Panc1 (cell line): ENCODE results near the gene PKD2. TPM values are rescaled to one million over a fixed set of nuclear protein-coding genes. Genes with fewer than 3 reads are reported as not detected.

Experiments
- ATAC-seq: fragments of 200-7000 bp; cut with Tn5 transposase; 2 replicates; pipeline ENCODE4 v1.9.1; 2020; ENCODE audit warnings: mild to moderate bottlenecking, moderate library complexity
- BruUV-seq: library from RNA; stranded (reverse); fragments of 400-500 nt; replicated peaks from 2 replicates; lab custom pipeline; 2021; lab: Mats Ljungman, UMichigan
- CTCF ChIA-PET: fragments of 300-600 bp; sonication (Branson Sonifier 250); formaldehyde crosslinking; loops from one replicate; lab custom pipeline; 2022; ENCODE audit warnings: antibody characterized with exemption; lab: Charles Lee
- POLR2A ChIA-PET: fragments of 300-600 bp; sonication (Branson Sonifier 250); formaldehyde crosslinking; loops from one replicate; lab custom pipeline; 2022; ENCODE audit warnings: antibody characterized with exemption; lab: Charles Lee
- DNase-seq: peaks from one replicate; pipeline ENCODE4 v3.0.0-alpha.2; 2010; ENCODE audit warnings: low read depth, low spot score
- H3K27ac ChIP-seq: 2 replicates; pipeline ENCODE4 v1.5.1; 2011; ENCODE audit warnings: mild to moderate bottlenecking, low read length, inconsistent platforms
- H3K27me3 ChIP-seq: fragments of 200-500 bp; sonication (Bioruptor generic); 2 replicates; pipeline ENCODE4 v1.6.0; 2014; ENCODE audit warnings: low read length, inconsistent platforms; ENCODE audit not compliant: control insufficient read depth, insufficient read depth
- H3K36me3 ChIP-seq: fragments of 200-500 bp; sonication (Bioruptor generic); 2 replicates; pipeline ENCODE4 v1.5.1; 2014; ENCODE audit warnings: inconsistent platforms, mild to moderate bottlenecking, low read length, moderate library complexity; ENCODE audit not compliant: control insufficient read depth, insufficient read depth
- H3K4me1 ChIP-seq: 2 replicates; pipeline ENCODE4 v1.5.1; 2011; ENCODE audit warnings: inconsistent platforms, mild to moderate bottlenecking, low read length, moderate library complexity; ENCODE audit not compliant: control insufficient read depth, insufficient read depth
- H3K4me3 ChIP-seq, 2 experiments: 2 replicates each; pipeline ENCODE4 v1.5.1; 2011 to 2012; ENCODE audit warnings: low read depth in 2 of 2, low read length in 2 of 2, mild to moderate bottlenecking in 2 of 2, inconsistent platforms in 1 of 2, moderate library complexity in 1 of 2
- H3K9me3 ChIP-seq: fragments of 200-500 bp; sonication (Bioruptor generic); 2 replicates; pipeline ENCODE4 v1.5.1; 2014; ENCODE audit warnings: low read depth, mild to moderate bottlenecking, inconsistent platforms, low read length, moderate library complexity; ENCODE audit not compliant: control insufficient read depth, insufficient read depth
- POLR2AphosphoS5 ChIP-seq: IDR thresholded peaks from 2 replicates; pipeline ENCODE4 v1.6.1; 2012; ENCODE audit warnings: mild to moderate bottlenecking, low read depth, low read length, moderate library complexity
- SIN3A ChIP-seq: IDR thresholded peaks from 2 replicates; pipeline ENCODE4 v1.6.1; 2012; ENCODE audit warnings: low read depth, mild to moderate bottlenecking, low read length, moderate library complexity, borderline replicate concordance; ENCODE audit not compliant: insufficient read depth
- TCF7L2 ChIP-seq: IDR thresholded peaks from 2 replicates; pipeline ENCODE4 v1.6.1; 2011; ENCODE audit warnings: mild to moderate bottlenecking, low read depth, low read length, inconsistent platforms
- in situ Hi-C: cut with HindIII; loops from 2 replicates; pipeline ENCODE4 v1.10.0; 2016; ENCODE audit warnings: low sequenced_read_pairs, low pct_unique_long_range_greater_than_20kb
- intact Hi-C: fragments of 100-400 bp; cut with micrococcal nuclease; formaldehyde crosslinking; loops from one replicate; pipeline ENCODE4 v1.10.0; 2022; ENCODE audit not compliant: unreplicated experiment
- total RNA-seq: library from RNA; stranded (reverse); gene quantifications from one replicate; pipeline ENCODE4 v1.2.1, GENCODE V29; 2021; ENCODE audit not compliant: unreplicated experiment
- TF ChIP-seq, protein P1 (sequence below), 2 experiments: IDR thresholded peaks; 2 replicates each; pipeline ENCODE4 v1.6.1; 2011 to 2012; ENCODE audit warnings: low read depth in 2 of 2, control low read depth in 1 of 2, low read length in 1 of 2, mild to moderate bottlenecking in 1 of 2, moderate library complexity in 1 of 2; ENCODE audit not compliant: insufficient read depth in 1 of 2
- TF ChIP-seq, protein P2 (sequence below): fragments of 450-650 bp; IDR thresholded peaks from 2 replicates; pipeline ENCODE4 v1.5.1; 2017; ENCODE audit warnings: mild to moderate bottlenecking

The PKD2 gene
- total RNA-seq, 1 experiment from 2014 or later = 21.7 TPM

DNA sequence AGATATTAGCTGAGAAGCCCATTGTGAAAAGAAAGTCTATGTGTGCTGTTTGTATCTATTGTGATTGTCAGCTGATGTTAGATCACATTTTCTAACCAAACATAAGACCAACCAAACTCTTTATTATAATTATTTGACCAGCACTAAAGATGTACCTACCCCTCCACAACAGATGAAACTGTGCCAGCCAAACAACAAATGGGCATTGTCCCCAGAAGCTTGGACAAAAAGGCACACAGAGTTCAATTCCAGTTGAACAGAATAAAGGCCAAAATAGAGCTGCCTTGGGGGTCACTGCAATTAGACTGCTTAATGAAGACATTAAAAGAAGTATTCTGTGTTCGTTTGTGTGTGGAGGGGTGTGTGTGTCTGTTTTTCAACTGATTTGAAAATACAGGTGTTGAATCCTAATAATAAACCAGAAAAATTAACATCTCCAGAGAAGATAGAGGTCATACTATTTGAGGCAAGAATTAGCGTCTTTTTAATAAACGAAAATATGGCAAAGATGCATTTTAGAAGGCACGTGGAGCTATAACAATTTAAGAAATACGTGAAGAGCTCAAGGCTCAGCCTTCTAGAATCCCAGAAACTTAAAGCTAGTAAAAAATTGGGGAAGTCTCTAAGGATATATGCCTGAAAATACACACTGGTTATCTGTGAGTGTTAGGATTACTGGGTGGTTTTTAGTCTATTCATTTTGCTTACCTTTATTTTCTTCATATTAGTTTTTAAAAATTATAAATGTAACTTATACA is 29.7 kb upstream of the PKD2 start:
- Histone ChIP-seq H3K27me3 (peaks cover 6% of the 10 kb centered on the region; the same call in 1 of the 2 replicates), H3K4me1 (no peaks in the 10 kb centered on the region; the same call in 1 of the 2 replicates), H3K27ac (no peak overlapping the region), H3K4me3 (no peak overlapping the region), H3K9me3 (no peaks in the 10 kb centered on the region), H3K36me3 (no peaks in the 10 kb centered on the region)
- in situ Hi-C loops = no loop called here
- CTCF ChIA-PET = no interaction called here
- no peak for DNase-seq
- TF ChIP-seq POLR2AphosphoS5 (no peak), TCF7L2 (no peak), SIN3A (no peak)
- TF ChIP-seq, protein P1, sequence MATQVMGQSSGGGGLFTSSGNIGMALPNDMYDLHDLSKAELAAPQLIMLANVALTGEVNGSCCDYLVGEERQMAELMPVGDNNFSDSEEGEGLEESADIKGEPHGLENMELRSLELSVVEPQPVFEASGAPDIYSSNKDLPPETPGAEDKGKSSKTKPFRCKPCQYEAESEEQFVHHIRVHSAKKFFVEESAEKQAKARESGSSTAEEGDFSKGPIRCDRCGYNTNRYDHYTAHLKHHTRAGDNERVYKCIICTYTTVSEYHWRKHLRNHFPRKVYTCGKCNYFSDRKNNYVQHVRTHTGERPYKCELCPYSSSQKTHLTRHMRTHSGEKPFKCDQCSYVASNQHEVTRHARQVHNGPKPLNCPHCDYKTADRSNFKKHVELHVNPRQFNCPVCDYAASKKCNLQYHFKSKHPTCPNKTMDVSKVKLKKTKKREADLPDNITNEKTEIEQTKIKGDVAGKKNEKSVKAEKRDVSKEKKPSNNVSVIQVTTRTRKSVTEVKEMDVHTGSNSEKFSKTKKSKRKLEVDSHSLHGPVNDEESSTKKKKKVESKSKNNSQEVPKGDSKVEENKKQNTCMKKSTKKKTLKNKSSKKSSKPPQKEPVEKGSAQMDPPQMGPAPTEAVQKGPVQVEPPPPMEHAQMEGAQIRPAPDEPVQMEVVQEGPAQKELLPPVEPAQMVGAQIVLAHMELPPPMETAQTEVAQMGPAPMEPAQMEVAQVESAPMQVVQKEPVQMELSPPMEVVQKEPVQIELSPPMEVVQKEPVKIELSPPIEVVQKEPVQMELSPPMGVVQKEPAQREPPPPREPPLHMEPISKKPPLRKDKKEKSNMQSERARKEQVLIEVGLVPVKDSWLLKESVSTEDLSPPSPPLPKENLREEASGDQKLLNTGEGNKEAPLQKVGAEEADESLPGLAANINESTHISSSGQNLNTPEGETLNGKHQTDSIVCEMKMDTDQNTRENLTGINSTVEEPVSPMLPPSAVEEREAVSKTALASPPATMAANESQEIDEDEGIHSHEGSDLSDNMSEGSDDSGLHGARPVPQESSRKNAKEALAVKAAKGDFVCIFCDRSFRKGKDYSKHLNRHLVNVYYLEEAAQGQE (IDR thresholded peaks at IDR 0.05; ENCODE audit: insufficient read depth in 1 of 2, low read depth in 2 of 2, low read length in 1 of 2) = no peak
- TF ChIP-seq, protein P2, sequence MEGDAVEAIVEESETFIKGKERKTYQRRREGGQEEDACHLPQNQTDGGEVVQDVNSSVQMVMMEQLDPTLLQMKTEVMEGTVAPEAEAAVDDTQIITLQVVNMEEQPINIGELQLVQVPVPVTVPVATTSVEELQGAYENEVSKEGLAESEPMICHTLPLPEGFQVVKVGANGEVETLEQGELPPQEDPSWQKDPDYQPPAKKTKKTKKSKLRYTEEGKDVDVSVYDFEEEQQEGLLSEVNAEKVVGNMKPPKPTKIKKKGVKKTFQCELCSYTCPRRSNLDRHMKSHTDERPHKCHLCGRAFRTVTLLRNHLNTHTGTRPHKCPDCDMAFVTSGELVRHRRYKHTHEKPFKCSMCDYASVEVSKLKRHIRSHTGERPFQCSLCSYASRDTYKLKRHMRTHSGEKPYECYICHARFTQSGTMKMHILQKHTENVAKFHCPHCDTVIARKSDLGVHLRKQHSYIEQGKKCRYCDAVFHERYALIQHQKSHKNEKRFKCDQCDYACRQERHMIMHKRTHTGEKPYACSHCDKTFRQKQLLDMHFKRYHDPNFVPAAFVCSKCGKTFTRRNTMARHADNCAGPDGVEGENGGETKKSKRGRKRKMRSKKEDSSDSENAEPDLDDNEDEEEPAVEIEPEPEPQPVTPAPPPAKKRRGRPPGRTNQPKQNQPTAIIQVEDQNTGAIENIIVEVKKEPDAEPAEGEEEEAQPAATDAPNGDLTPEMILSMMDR = no peak
- ATAC-seq = no peak
- no TSS peak for BruUV-seq
- POLR2A ChIA-PET = no interaction called here
- intact Hi-C loops = loop anchor here (10.0 kb wide), 1 partner anchor 303 kb away; no protein-coding TSS in a partner anchor

DNA sequence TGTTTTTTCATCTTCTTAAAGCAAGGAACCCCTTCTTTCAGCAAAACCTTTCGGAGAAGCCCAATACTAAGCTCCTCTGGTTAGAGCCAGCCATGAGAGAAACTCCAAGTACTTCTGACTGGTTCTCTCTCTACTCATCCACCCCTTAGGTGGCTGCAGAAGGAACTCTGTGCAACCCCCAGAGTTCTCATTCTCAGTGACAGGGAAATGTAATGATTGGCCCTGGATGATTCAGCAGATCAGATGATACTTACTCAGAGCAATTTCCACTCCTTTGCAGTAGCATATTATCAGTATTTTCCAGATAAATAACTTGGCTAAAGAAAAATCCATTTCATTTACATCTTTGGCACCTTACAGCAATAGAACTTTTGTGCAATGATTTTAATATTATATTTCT is 28.8 kb upstream of the PKD2 start:
- TF ChIP-seq SIN3A (no peak), TCF7L2 (no peak), POLR2AphosphoS5 (no peak)
- TF ChIP-seq, protein P1 (IDR thresholded peaks at IDR 0.05; ENCODE audit: insufficient read depth in 1 of 2, low read depth in 2 of 2, low read length in 1 of 2) = no peak
- TF ChIP-seq, protein P2 = no peak
- POLR2A ChIA-PET = no interaction called here
- in situ Hi-C loops = no loop called here
- H3K9me3 ChIP-seq = no peaks in the 10 kb centered on the region
- CTCF ChIA-PET = no interaction called here
- peaks cover 6% of the 10 kb centered on the region; the same call in 1 of the 2 replicates for H3K27me3 ChIP-seq
- H3K4me3 ChIP-seq = no peak overlapping the region
- ATAC-seq = no peak
- BruUV-seq = no TSS peak
- no peaks in the 10 kb centered on the region; the same call in 1 of the 2 replicates for H3K4me1 ChIP-seq
- H3K27ac ChIP-seq = no peak overlapping the region
- DNase-seq = no peak
- intact Hi-C loops = loop anchor here (10.0 kb wide), 1 partner anchor 304 kb away; no protein-coding TSS in a partner anchor
- no peaks in the 10 kb centered on the region for H3K36me3 ChIP-seq
